IPS-NIHi7 (cell line): ENCODE data around the gene KIF2C.
"Not testable (repeated sequence)": the region's sequence is repeated elsewhere in the genome, so short reads cannot be mapped to it uniquely, and the experiment has no call there.

ENCODE experiments used
- DNase-seq: peaks from one replicate; pipeline ENCODE4 v3.0.0; 2012; ENCODE audit warnings: mixed read lengths; ENCODE audit errors: extremely low spot score

The KIF2C gene

GRCh38 chr1:44739307-44740178, at the start of gene KIF2C:
KIF2C (plus strand) TSS chr1:44739837; CDS start chr1:44739933, 96 bp downstream.
- peak; percentile 99 for DNase-seq

GRCh38 chr1:44693159-44693558, 46.5 kb upstream of the KIF2C start:
- no peak for DNase-seq

GRCh38 chr1:44693900-44694299, 45.7 kb upstream of the KIF2C start:
- no peak for DNase-seq

- DNase-seq = no peak
Measured at GRCh38 chr1:44694863-44695478, 44.7 kb upstream of the KIF2C start.

- DNase-seq = no peak
Measured at GRCh38 chr1:44695671-44696070, 44.0 kb upstream of the KIF2C start.

- DNase-seq = no peak
Measured at GRCh38 chr1:44696101-44696500, 43.5 kb upstream of the KIF2C start.

- DNase-seq = no peak
Measured at GRCh38 chr1:44696789-44697345, 42.8 kb upstream of the KIF2C start.

- no peak for DNase-seq
Measured at GRCh38 chr1:44698138-44698537, 41.5 kb upstream of the KIF2C start.

GRCh38 chr1:44699375-44699774, 40.3 kb upstream of the KIF2C start:
- DNase-seq = not testable (repeated sequence)

GRCh38 chr1:44700573-44700972, 39.1 kb upstream of the KIF2C start:
- DNase-seq = no peak

- no peak for DNase-seq
Measured at GRCh38 chr1:44701141-44701573, 38.5 kb upstream of the KIF2C start.

- no peak for DNase-seq
Measured at GRCh38 chr1:44705470-44705869, 34.2 kb upstream of the KIF2C start.

- DNase-seq = no peak
Measured at GRCh38 chr1:44705938-44706337, 33.7 kb upstream of the KIF2C start.

- DNase-seq = no peak
Measured at GRCh38 chr1:44707112-44707881, 32.3 kb upstream of the KIF2C start.

- DNase-seq = peak; percentile 60
Measured at GRCh38 chr1:44707959-44708831, 31.4 kb upstream of the KIF2C start.

- DNase-seq = no peak
Measured at GRCh38 chr1:44713321-44713781, 26.3 kb upstream of the KIF2C start.

GRCh38 chr1:44714532-44714931, 25.1 kb upstream of the KIF2C start:
- no peak for DNase-seq

- peak; percentile 86 for DNase-seq
Measured at GRCh38 chr1:44714944-44715571, 24.6 kb upstream of the KIF2C start.

- no peak for DNase-seq
Measured at GRCh38 chr1:44717156-44717555, 22.5 kb upstream of the KIF2C start.

- DNase-seq = no peak
Measured at GRCh38 chr1:44717653-44718052, 22.0 kb upstream of the KIF2C start.
